Ovary (tissue), 9 donors: ENCODE measurements around the gene PPP1R36. TPM values are rescaled to one million over a fixed set of nuclear protein-coding genes. Genes with fewer than 3 reads are reported as not detected.

Experiments used
- DNase-seq, 5 donors: peaks; one replicate each; pipeline ENCODE4 v3.0.0-alpha.2; 2019 to 2020
- H3K27ac ChIP-seq, 2 donors: fragments of 200-600 bp; one replicate each; pipeline versions ENCODE4 v1.5.1 to v1.8.0; 2019 to 2022
- H3K27me3 ChIP-seq: fragments of 200-600 bp; one replicate; pipeline ENCODE4 v1.8.0; 2022
- H3K36me3 ChIP-seq: fragments of 200-600 bp; sonication (generic); one replicate; pipeline ENCODE4 v1.5.1; 2019
- H3K4me1 ChIP-seq: one replicate; pipeline ENCODE4 v1.8.1; 2013; ENCODE audit warnings: mild to moderate bottlenecking, moderate library complexity; ENCODE audit not compliant: insufficient read depth
- H3K4me3 ChIP-seq: fragments of 200-600 bp; sonication (generic); one replicate; pipeline ENCODE4 v1.5.1; 2017
- H3K9me3 ChIP-seq, 2 donors: fragments of 200-600 bp in 1 of 2; sonication (generic) in 1 of 2; one replicate each; pipeline versions ENCODE4 v1.5.1 to v1.8.1; 2013 to 2019; ENCODE audit warnings: mild to moderate bottlenecking in 1 of 2, moderate library complexity in 1 of 2
- CTCF ChIP-seq, 3 donors: fragments of 450-650 bp in 2 of 3; fragments of 200-600 bp in 1 of 3; IDR thresholded peaks; one replicate each; pipeline versions ENCODE4 v1.5.1 to v1.8.0; 2016 to 2022; ENCODE audit warnings: antibody characterized with exemption in 3 of 3, mild to moderate bottlenecking in 1 of 3
- EP300 ChIP-seq: sonication (generic); formaldehyde crosslinking; IDR thresholded peaks from one replicate; pipeline ENCODE4 v1.6.1; 2017; ENCODE audit warnings: antibody characterized with exemption
- POLR2A ChIP-seq: fragments of 450-650 bp; IDR thresholded peaks from one replicate; pipeline ENCODE4 v1.6.1; 2017; ENCODE audit warnings: antibody characterized with exemption, mild to moderate bottlenecking, moderate library complexity
- WGBS, 3 donors: extraction: QIAGEN DNeasy Blood & Tissue Kit in 1 of 3; methylation state at CpG; one replicate each; pipeline versions ENCODE4 v1.1.5 to v1.1.7; 2013 to 2017; 5-methylcytosine and 5-hydroxymethylcytosine counted together
- intact Hi-C, 4 donors: fragments of 100-400 bp; cut with DNase I; formaldehyde crosslinking; loops; one replicate each; pipeline versions ENCODE4 v1.11.0 to v1.15.1; 2022 to 2023
- polyA plus RNA-seq, 2 donors: library from polyadenylated mRNA; stranded (reverse); fragments of 200-250 nt in 1 of 2; fragments of 350-450 nt in 1 of 2; fragmentation: Illumina TruSeq in 1 of 2; extraction: RNeasy Lipid Tissue Mini Kit (QIAGEN cat#74804) in 1 of 2; gene quantifications; one replicate each; pipeline ENCODE4 v1.2.3, GENCODE V29; 2013 to 2014
- total RNA-seq, 7 donors: library from RNA; depleted of rRNA in 2 of 7; stranded (reverse); fragments of >200 nt in 2 of 7; fragmentation: NEBNext Ultra II Directional in 3 of 7; extraction: Animal tissue kit (Norgen Biotek cat#: 25700) in 3 of 7; gene quantifications; one replicate each; pipeline versions ENCODE4 v1.1.0 to v1.2.4, GENCODE V29; 2016 to 2023
- donor health status: DM: no; HTN: no; CAD: no; lungs with moderate emphysema.
- donor health status: DM: no; HTN: no; CAD: no.
- donor health status: Bipolar disorder and iron deficiency.
- donor health status: DM: yes; HTN: yes; CAD: no.
- donor health status: DM: no; HTN: no; CAD: no.
- donor health status: DM: yes; HTN: yes; CAD: no.

The PPP1R36 gene
- total and polyA plus RNA-seq, 9 donors = 0.24 to 6.7 (median 0.48) TPM; not detected in 2

GRCh38 chr14:64610049-64610746 lies 60.4 kb downstream of the PPP1R36 start:
- intact Hi-C loops = no loop called here
- Histone ChIP-seq H3K27ac (no peak overlapping the region), H3K4me1 (peaks cover 4% of the 10 kb centered on the region), H3K36me3 (no peaks in the 10 kb centered on the region), H3K9me3 (no peaks in the 10 kb centered on the region), H3K4me3 (no peak overlapping the region), H3K27me3 (no peaks in the 10 kb centered on the region)
- TF ChIP-seq POLR2A (no peak), EP300 (no peak), CTCF (IDR thresholded peaks at IDR 0.05) (no peak)
- no peak for DNase-seq
- 91 to 97% (median 94%) methylated on average over 5 of the region's 5 CpGs for WGBS, 3 donors

GRCh38 chr14:64611358-64612020 lies 61.7 kb downstream of the PPP1R36 start:
- TF ChIP-seq POLR2A = no peak
- WGBS, 3 donors = 8 to 15% (median 9%) methylated on average over 1 of the region's 1 CpG
- Histone ChIP-seq H3K9me3 (no peaks in the 10 kb centered on the region), H3K4me3 (no peak overlapping the region), H3K27ac (no peak overlapping the region), H3K4me1 (peaks cover 4% of the 10 kb centered on the region), H3K27me3 (no peaks in the 10 kb centered on the region), H3K36me3 (no peaks in the 10 kb centered on the region)
- DNase-seq = no peak
- intact Hi-C loops = no loop called here

- Histone ChIP-seq H3K36me3 (no peaks in the 10 kb centered on the region), H3K9me3 (no peaks in the 10 kb centered on the region), H3K4me1 (peaks cover 4% of the 10 kb centered on the region), H3K4me3 (no peak overlapping the region), H3K27ac (no peak overlapping the region), H3K27me3 (no peaks in the 10 kb centered on the region)
- TF ChIP-seq EP300 (no peak), POLR2A (no peak), CTCF (IDR thresholded peaks at IDR 0.05) (no peak)
- intact Hi-C loops = no loop called here
- DNase-seq = no peak
- 13 to 33% (median 26%) methylated on average over 1 of the region's 1 CpG for WGBS, 3 donors
Measured at GRCh38 chr14:64612021-64612380, 62.2 kb downstream of the PPP1R36 start.

- TF ChIP-seq CTCF (IDR thresholded peaks at IDR 0.05) (no peak), POLR2A (no peak), EP300 (no peak)
- no peak overlapping the region for H3K4me3 ChIP-seq
- no peak for DNase-seq
- H3K36me3 ChIP-seq = no peaks in the 10 kb centered on the region
- WGBS, 3 donors = 73 to 76% (median 75%) methylated on average over 2 of the region's 2 CpGs
- no peak overlapping the region for H3K27ac ChIP-seq
- peaks cover 4% of the 10 kb centered on the region for H3K4me1 ChIP-seq
- no peaks in the 10 kb centered on the region for H3K27me3 ChIP-seq
- H3K9me3 ChIP-seq = no peaks in the 10 kb centered on the region
- intact Hi-C loops = no loop called here
Measured at GRCh38 chr14:64612971-64613666, 63.4 kb downstream of the PPP1R36 start.
